GM23338 (cell line): ENCODE results near the gene CBLL2.

Experiments
- CREB1 ChIP-seq: fragments of 250-450 bp; sonication (Bioruptor Pico); IDR thresholded peaks from 2 replicates; pipeline ENCODE4 v1.5.0; 2020; ENCODE audit warnings: low read depth, mild to moderate bottlenecking, moderate library complexity
- EZH2 ChIP-seq: fragments of 200-600 bp; sonication (generic); IDR thresholded peaks from one replicate; pipeline ENCODE4 v1.8.0; 2017; ENCODE audit warnings: antibody characterized with exemption, mild to moderate bottlenecking, low read depth; ENCODE audit not compliant: unreplicated experiment
- EZH2phosphoT487 ChIP-seq: fragments of 200-600 bp; sonication (generic); IDR thresholded peaks from one replicate; pipeline ENCODE4 v1.8.1; 2018; ENCODE audit warnings: antibody characterized with exemption; ENCODE audit not compliant: unreplicated experiment
- JUNB ChIP-seq: IDR thresholded peaks from one replicate; pipeline ENCODE4 v1.6.1; 2016; ENCODE audit warnings: antibody characterized with exemption; ENCODE audit not compliant: unreplicated experiment
- TF ChIP-seq, protein P1 (sequence below), 2 experiments: fragments of 200-600 bp in 1 of 2; sonication (generic) in 1 of 2; conservative IDR thresholded peaks; 2 replicates each; pipeline versions ENCODE4 v1.5.1 to v1.6.1; 2016 to 2017; ENCODE audit warnings: antibody characterized with exemption in 2 of 2, low read depth in 2 of 2, mild to moderate bottlenecking in 2 of 2, moderate library complexity in 1 of 2

DNA sequence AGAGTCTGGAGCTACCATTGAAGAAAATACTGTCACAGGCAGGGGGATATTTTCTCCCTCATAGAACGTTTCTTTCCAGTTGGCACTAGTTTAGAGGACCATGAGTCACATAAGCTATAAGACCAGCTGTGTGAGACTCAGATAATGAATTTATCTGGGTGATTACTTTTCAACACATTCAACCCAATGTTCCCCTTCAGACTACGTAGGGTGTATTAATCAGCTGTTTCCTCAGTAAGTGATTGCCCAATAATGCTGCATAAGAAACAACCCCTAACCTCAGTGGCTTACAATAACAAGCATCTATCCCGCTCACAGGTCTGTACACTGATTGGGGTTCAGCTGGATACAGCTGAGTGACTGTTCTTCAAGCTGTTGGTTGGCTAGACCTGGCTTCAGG, 38.1 kb downstream of the CBLL2 start:
- TF ChIP-seq CREB1 (CRISPR knock-in tag) (no peak), EZH2 (no peak), JUNB (no peak), EZH2phosphoT487 (no peak)
- TF ChIP-seq, protein P1, sequence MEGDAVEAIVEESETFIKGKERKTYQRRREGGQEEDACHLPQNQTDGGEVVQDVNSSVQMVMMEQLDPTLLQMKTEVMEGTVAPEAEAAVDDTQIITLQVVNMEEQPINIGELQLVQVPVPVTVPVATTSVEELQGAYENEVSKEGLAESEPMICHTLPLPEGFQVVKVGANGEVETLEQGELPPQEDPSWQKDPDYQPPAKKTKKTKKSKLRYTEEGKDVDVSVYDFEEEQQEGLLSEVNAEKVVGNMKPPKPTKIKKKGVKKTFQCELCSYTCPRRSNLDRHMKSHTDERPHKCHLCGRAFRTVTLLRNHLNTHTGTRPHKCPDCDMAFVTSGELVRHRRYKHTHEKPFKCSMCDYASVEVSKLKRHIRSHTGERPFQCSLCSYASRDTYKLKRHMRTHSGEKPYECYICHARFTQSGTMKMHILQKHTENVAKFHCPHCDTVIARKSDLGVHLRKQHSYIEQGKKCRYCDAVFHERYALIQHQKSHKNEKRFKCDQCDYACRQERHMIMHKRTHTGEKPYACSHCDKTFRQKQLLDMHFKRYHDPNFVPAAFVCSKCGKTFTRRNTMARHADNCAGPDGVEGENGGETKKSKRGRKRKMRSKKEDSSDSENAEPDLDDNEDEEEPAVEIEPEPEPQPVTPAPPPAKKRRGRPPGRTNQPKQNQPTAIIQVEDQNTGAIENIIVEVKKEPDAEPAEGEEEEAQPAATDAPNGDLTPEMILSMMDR (conservative IDR thresholded peaks at IDR 0.05; ENCODE audit: low read depth in 2 of 2): no peak
